Mesenchymal stem cell (in vitro differentiated cells and primary cell): ENCODE measurements around the gene PEX11G.
A peak's percentile ranks its signal among the peaks of the same experiment; 100 is the strongest.

Source experiments
- DNase-seq: peaks from one replicate; pipeline ENCODE4 v3.0.0-alpha.2; 2013
- H2AFZ ChIP-seq: one replicate; pipeline ENCODE4 v1.6.1; 2013; ENCODE audit warnings: low read depth, mild to moderate bottlenecking, control low read depth, inconsistent platforms, low read length, moderate library complexity
- H2AK5ac ChIP-seq: 2 replicates; pipeline ENCODE4 v1.6.1; 2013; ENCODE audit warnings: low read length, moderate library complexity, mild to moderate bottlenecking, inconsistent platforms; ENCODE audit not compliant: severe bottlenecking
- H2BK120ac ChIP-seq: one replicate; pipeline ENCODE4 v1.6.1; 2013; ENCODE audit warnings: low read depth, mild to moderate bottlenecking, inconsistent platforms, low read length, moderate library complexity
- H2BK12ac ChIP-seq, 2 experiments: one replicate each; pipeline ENCODE4 v1.6.1; 2013; ENCODE audit warnings: inconsistent platforms in 2 of 2, low read length in 2 of 2, mild to moderate bottlenecking in 2 of 2, moderate library complexity in 2 of 2, control low read depth in 1 of 2
- H2BK15ac ChIP-seq: one replicate; pipeline ENCODE4 v1.6.1; 2013; ENCODE audit warnings: mild to moderate bottlenecking, low read depth, inconsistent platforms; ENCODE audit not compliant: poor library complexity, severe bottlenecking
- H2BK5ac ChIP-seq: 2 replicates; pipeline ENCODE4 v1.6.1; 2013; ENCODE audit warnings: low read depth, mild to moderate bottlenecking, low read length, control low read depth, inconsistent platforms; ENCODE audit not compliant: poor library complexity, severe bottlenecking
- H3K14ac ChIP-seq, 2 experiments: one replicate each; pipeline ENCODE4 v1.6.1; 2013; ENCODE audit warnings: inconsistent platforms in 2 of 2, low read length in 2 of 2, control low read depth in 1 of 2, mild to moderate bottlenecking in 1 of 2, moderate library complexity in 1 of 2
- H3K18ac ChIP-seq, 2 experiments: one replicate each; pipeline ENCODE4 v1.6.1; 2013; ENCODE audit warnings: inconsistent platforms in 2 of 2, low read length in 2 of 2, control low read depth in 1 of 2, low read depth in 1 of 2, mild to moderate bottlenecking in 1 of 2
- H3K23ac ChIP-seq, 2 experiments: one replicate each; pipeline ENCODE4 v1.6.1; 2013; ENCODE audit warnings: inconsistent platforms in 2 of 2, low read length in 2 of 2, mild to moderate bottlenecking in 2 of 2, moderate library complexity in 2 of 2, control low read depth in 1 of 2
- H3K27ac ChIP-seq: 2 replicates; pipeline ENCODE4 v1.5.1; 2013; ENCODE audit warnings: mild to moderate bottlenecking, moderate library complexity, low read length, control low read depth, inconsistent platforms; ENCODE audit not compliant: poor library complexity, severe bottlenecking
- H3K27me3 ChIP-seq, 2 experiments: 2 replicates each; pipeline versions ENCODE4 v1.6.1 to v1.7.0; 2013; ENCODE audit warnings: low read length in 2 of 2, mild to moderate bottlenecking in 2 of 2, moderate library complexity in 2 of 2, control low read depth in 1 of 2, inconsistent platforms in 1 of 2; ENCODE audit not compliant: control insufficient read depth in 1 of 2, insufficient read depth in 1 of 2
- H3K36me3 ChIP-seq, 2 experiments: 2 replicates each; pipeline versions ENCODE4 v1.6.1 to v1.7.0; 2013; ENCODE audit warnings: low read length in 2 of 2, control low read depth in 1 of 2, inconsistent platforms in 1 of 2, low read depth in 1 of 2, mild to moderate bottlenecking in 1 of 2; ENCODE audit not compliant: insufficient read depth in 2 of 2, control insufficient read depth in 1 of 2
- H3K4ac ChIP-seq, 2 experiments: one replicate each; pipeline ENCODE4 v1.6.1; 2013; ENCODE audit warnings: inconsistent platforms in 2 of 2, low read length in 2 of 2, mild to moderate bottlenecking in 2 of 2, moderate library complexity in 2 of 2, control low read depth in 1 of 2, low read depth in 1 of 2
- H3K4me1 ChIP-seq: 2 replicates; pipeline ENCODE4 v1.6.1; 2013; ENCODE audit warnings: low read depth, low read length, control low read depth; ENCODE audit not compliant: control insufficient read depth, insufficient read depth
- H3K4me2 ChIP-seq: 2 replicates; pipeline ENCODE4 v1.6.1; 2013; ENCODE audit warnings: low read length, mild to moderate bottlenecking, inconsistent platforms; ENCODE audit not compliant: poor library complexity, severe bottlenecking
- H3K4me3 ChIP-seq, 2 experiments: 2 replicates each; pipeline versions ENCODE4 v1.5.1 to v1.7.0; 2013; ENCODE audit warnings: low read length in 2 of 2, mild to moderate bottlenecking in 2 of 2, control low read depth in 1 of 2, low read depth in 1 of 2; ENCODE audit not compliant: insufficient read depth in 1 of 2
- H3K79me1 ChIP-seq: replicated peaks from 2 replicates; pipeline ENCODE4 v1.6.1; 2013; ENCODE audit warnings: mild to moderate bottlenecking, control low read depth, low read length, inconsistent platforms; ENCODE audit not compliant: poor library complexity, severe bottlenecking
- H3K9ac ChIP-seq: 2 replicates; pipeline ENCODE4 v1.7.0; 2013; ENCODE audit warnings: mild to moderate bottlenecking, low read length, moderate library complexity
- H3K9me3 ChIP-seq: 2 replicates; pipeline ENCODE4 v1.7.0; 2013; ENCODE audit warnings: mild to moderate bottlenecking, low read length; ENCODE audit not compliant: control insufficient read depth
- H4K8ac ChIP-seq: one replicate; pipeline ENCODE4 v1.6.1; 2013; ENCODE audit warnings: inconsistent platforms, mild to moderate bottlenecking, low read length, moderate library complexity
- H4K91ac ChIP-seq: one replicate; pipeline ENCODE4 v1.6.1; 2013; ENCODE audit warnings: mild to moderate bottlenecking, low read length, inconsistent platforms
- WGBS: methylation state at CpG from one replicate; pipeline ENCODE4 v1.1.7; 2013; ENCODE audit warnings: mixed read lengths; 5-methylcytosine and 5-hydroxymethylcytosine counted together

The PEX11G gene

DNA sequence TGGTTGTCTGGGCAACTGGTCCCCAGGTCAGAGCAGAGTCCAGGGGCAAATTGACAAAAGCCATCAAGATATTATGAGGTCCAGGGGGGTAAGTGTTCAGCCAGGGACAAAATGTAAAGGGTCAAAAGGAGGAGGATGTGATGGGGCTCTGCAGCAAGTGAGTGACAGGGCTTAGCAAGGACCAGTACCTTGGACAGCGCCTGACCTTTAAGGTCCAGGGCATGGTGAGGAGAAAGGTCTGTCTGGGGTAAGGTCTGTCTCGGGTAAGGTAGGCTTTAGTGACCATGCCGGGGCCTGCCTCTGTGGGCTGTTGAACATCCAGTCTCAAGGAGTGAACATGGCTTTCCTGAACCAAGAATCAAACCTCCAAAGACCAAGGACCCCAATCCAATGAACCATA lies 20.8 kb upstream of the PEX11G start:
- H3K18ac ChIP-seq: no peak overlapping the region
- H3K4me1 ChIP-seq: peaks cover 22% of the 10 kb centered on the region
- H3K27ac ChIP-seq: no peak overlapping the region
- no peak overlapping the region for H2BK15ac ChIP-seq
- H3K23ac ChIP-seq: no peak overlapping the region
- no peak overlapping the region for H3K4me2 ChIP-seq
- no peak overlapping the region for H2AK5ac ChIP-seq
- no peak overlapping the region for H4K8ac ChIP-seq
- no peak overlapping the region for H2BK120ac ChIP-seq
- no peaks in the 10 kb centered on the region for H3K36me3 ChIP-seq
- H3K14ac ChIP-seq: no peak overlapping the region
- no peak overlapping the region for H3K9ac ChIP-seq
- WGBS: 50% methylated on average over 2 of the region's 3 CpGs
- H4K91ac ChIP-seq: no peak overlapping the region
- H3K4me3 ChIP-seq: no peak overlapping the region
- no peaks in the 10 kb centered on the region for H3K79me1 ChIP-seq
- no peaks in the 10 kb centered on the region for H3K9me3 ChIP-seq
- H2BK5ac ChIP-seq: no peak overlapping the region
- no peak for DNase-seq
- H3K4ac ChIP-seq: no peak overlapping the region
- H2AFZ ChIP-seq: no peak overlapping the region
- H3K27me3 ChIP-seq: peaks cover 9 to 17% of the 10 kb centered on the region in 2 experiments
- H2BK12ac ChIP-seq: no peak overlapping the region

DNA sequence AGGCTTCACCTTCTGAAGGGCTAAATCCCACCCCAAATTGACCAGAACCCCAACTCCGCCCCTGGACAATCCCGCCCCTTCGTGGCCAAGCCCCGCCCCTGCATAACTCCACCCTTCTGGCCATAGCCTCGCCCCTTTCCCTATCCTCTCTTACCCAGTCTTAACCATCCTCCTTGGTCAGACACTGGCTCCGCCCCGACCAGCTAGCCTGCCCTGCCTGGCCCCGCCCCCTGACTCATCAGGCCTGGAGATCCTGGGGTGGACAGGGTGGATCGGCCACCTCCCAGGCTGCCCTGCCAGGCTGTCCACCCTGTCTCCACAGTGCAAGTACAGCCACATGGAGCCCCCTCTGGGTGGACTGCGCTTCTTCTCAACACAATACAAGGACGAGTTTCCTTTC lies 19.0 kb upstream of the PEX11G start:
- Histone ChIP-seq H3K4me3 (no peak overlapping the region), H3K18ac (peak overlapping the region; percentile 49 to 52), H2BK120ac (no peak overlapping the region), H2AK5ac (no peak overlapping the region), H3K4me1 (peaks cover 22% of the 10 kb centered on the region), H3K79me1 (no peaks in the 10 kb centered on the region), H2BK12ac (peak overlapping the region in 1 of 2 experiments; percentile 95), H2BK5ac (no peak overlapping the region), H3K4ac (peak overlapping the region; percentile 9 to 35), H3K36me3 (no peaks in the 10 kb centered on the region), H3K14ac (no peak overlapping the region), H3K4me2 (no peak overlapping the region), H3K9ac (no peak overlapping the region), H3K23ac (no peak overlapping the region), H3K27me3 (peaks cover 9 to 21% of the 10 kb centered on the region in 2 experiments), H3K27ac (no peak overlapping the region), H2BK15ac (peak overlapping the region; percentile 36), H3K9me3 (no peaks in the 10 kb centered on the region), H4K8ac (peak overlapping the region; percentile 8), H4K91ac (peak overlapping the region; percentile 30), H2AFZ (no peak overlapping the region)
- 30% methylated on average over 11 of the region's 11 CpGs for WGBS
- DNase-seq: peak; percentile 94

GRCh38 chr19:7506385-7507328 lies 17.8 kb upstream of the PEX11G start:
- Histone ChIP-seq H3K4me1 (peaks cover 22% of the 10 kb centered on the region), H3K18ac (peak overlapping the region in 1 of 2 experiments; percentile 66), H2AFZ (peak overlapping the region; percentile 49), H4K8ac (peak overlapping the region; percentile 71), H3K4ac (no peak overlapping the region), H4K91ac (peak overlapping the region; percentile 15), H3K9ac (no peak overlapping the region), H2AK5ac (no peak overlapping the region), H3K9me3 (no peaks in the 10 kb centered on the region), H3K4me2 (no peak overlapping the region), H3K4me3 (no peak overlapping the region), H3K27me3 (peaks cover 18 to 30% of the 10 kb centered on the region in 2 experiments), H3K14ac (no peak overlapping the region), H3K36me3 (no peaks in the 10 kb centered on the region), H2BK12ac (peak overlapping the region; percentile 56 to 90), H3K27ac (no peak overlapping the region), H2BK120ac (no peak overlapping the region), H3K23ac (no peak overlapping the region), H2BK15ac (peak overlapping the region; percentile 73), H2BK5ac (no peak overlapping the region), H3K79me1 (no peaks in the 10 kb centered on the region)
- 50% methylated on average over 20 of the region's 20 CpGs for WGBS
- DNase-seq: peak; percentile 92

- Histone ChIP-seq H3K79me1 (no peaks in the 10 kb centered on the region), H3K23ac (no peak overlapping the region), H3K14ac (no peak overlapping the region), H3K9me3 (no peaks in the 10 kb centered on the region), H3K4ac (no peak overlapping the region), H2AFZ (no peak overlapping the region), H3K36me3 (peaks cover 0 to 5% of the 10 kb centered on the region in 2 experiments), H2BK12ac (peak overlapping the region in 1 of 2 experiments; percentile 47), H3K27ac (no peak overlapping the region), H3K18ac (peak overlapping the region in 1 of 2 experiments; percentile 38), H3K4me1 (peaks cover 28% of the 10 kb centered on the region), H4K8ac (peak overlapping the region; percentile 57), H3K4me2 (no peak overlapping the region), H4K91ac (no peak overlapping the region), H3K27me3 (peaks cover 22 to 38% of the 10 kb centered on the region in 2 experiments), H2BK120ac (no peak overlapping the region), H2BK5ac (no peak overlapping the region), H3K4me3 (no peak overlapping the region), H2BK15ac (peak overlapping the region; percentile 93), H3K9ac (no peak overlapping the region), H2AK5ac (no peak overlapping the region)
- peak; percentile 25 for DNase-seq
- WGBS: 5% methylated on average over 24 of the region's 33 CpGs
These were observed 17.0 kb upstream of the PEX11G start for GRCh38 chr19:7505682-7506384.
